NCI-H2196 (cell line): ENCODE data around the gene CGB5.

ENCODE experiments used
- DNase-seq: peaks from one replicate; lab custom pipeline; 2025; ENCODE audit not compliant: unreplicated experiment; lab: John Stamatoyannopoulos, UW

Gene CGB5

GRCh38 chr19:49085020-49085867, 41.6 kb downstream of the CGB5 start, which contains the start of gene SNRNP70:
TSS of gene SNRNP70 (plus strand) at chr19:49085451. CDS start at chr19:49086415, 964 bp downstream.
- DNase-seq: peak; percentile 100

GRCh38 chr19:49085868-49086232, 42.2 kb downstream of the CGB5 start:
- no peak for DNase-seq

- DNase-seq: no peak
Observed at GRCh38 chr19:49086296-49086695, 42.6 kb downstream of the CGB5 start.

GRCh38 chr19:49091391-49092038, 47.9 kb downstream of the CGB5 start:
- no peak for DNase-seq

GRCh38 chr19:49092686-49093085, 49.0 kb downstream of the CGB5 start:
- no peak for DNase-seq
